Tibial artery (tissue), 4 donors: ENCODE measurements around the gene HDAC4.

Source experiments
- DNase-seq, 2 donors: peaks; one replicate each; pipeline ENCODE4 v3.0.0-alpha.2; 2019
- H3K27ac ChIP-seq, 2 donors: fragments of 200-600 bp; sonication (generic) in 1 of 2; 1 replicate in 1 of 2; 2 replicates in 1 of 2; pipeline ENCODE4 v1.5.1; 2018 to 2019; ENCODE audit warnings: mild to moderate bottlenecking in 1 of 2
- H3K27me3 ChIP-seq, 2 donors: fragments of 200-600 bp; sonication (generic) in 1 of 2; one replicate each; pipeline versions ENCODE4 v1.5.1 to v1.6.0; 2016 to 2019
- H3K36me3 ChIP-seq, 3 donors: fragments of 200-600 bp; sonication (generic) in 2 of 3; one replicate each; pipeline ENCODE4 v1.5.1; 2016 to 2019; ENCODE audit warnings: mild to moderate bottlenecking in 2 of 3
- H3K4me1 ChIP-seq, 4 donors: fragments of 200-600 bp; sonication (generic) in 2 of 4; 1 replicate in 3 of 4; 2 replicates in 1 of 4; pipeline ENCODE4 v1.5.1; 2016 to 2019
- H3K4me3 ChIP-seq, 2 donors: fragments of 200-600 bp; sonication (generic) in 1 of 2; 1 replicate in 1 of 2; 2 replicates in 1 of 2; pipeline ENCODE4 v1.5.1; 2018 to 2019; ENCODE audit warnings: mild to moderate bottlenecking in 2 of 2
- H3K9me3 ChIP-seq, 3 donors: fragments of 200-600 bp; sonication (generic) in 1 of 3; one replicate each; pipeline ENCODE4 v1.5.1; 2016 to 2019
- intact Hi-C: fragments of 100-400 bp; cut with DNase I; formaldehyde crosslinking; loops from one replicate; pipeline ENCODE4 v1.15.0; 2023; ENCODE audit warnings: low total_unique reads
- TF ChIP-seq, protein P1 (sequence below), 2 experiments: fragments of 200-600 bp in 1 of 2; fragments of 450-650 bp in 1 of 2; IDR thresholded peaks; one replicate each; pipeline ENCODE4 v1.5.1; 2017 to 2019; ENCODE audit warnings: antibody characterized with exemption in 2 of 2, mild to moderate bottlenecking in 1 of 2, moderate library complexity in 1 of 2

Gene HDAC4

DNA sequence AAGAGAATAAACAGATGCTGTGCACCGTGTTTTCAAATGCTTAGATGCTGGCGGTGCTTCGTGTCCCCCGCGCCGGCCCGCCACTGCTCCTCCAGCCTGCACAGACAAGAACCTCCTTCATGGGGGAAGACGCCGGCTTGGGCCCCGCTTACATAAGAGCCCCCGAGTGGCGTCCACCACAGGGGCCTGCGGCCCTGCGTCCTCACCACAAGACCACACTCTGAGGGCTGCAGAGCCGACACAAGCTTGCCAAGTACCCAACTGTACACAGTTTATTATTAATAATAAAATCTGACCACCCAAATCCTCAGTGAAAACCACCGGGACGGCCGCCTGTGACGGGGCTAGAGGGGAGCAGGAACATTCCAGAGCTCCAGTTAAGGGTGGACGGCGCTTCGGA, 232.2 kb downstream of the HDAC4 start:
- TF ChIP-seq, protein P1, sequence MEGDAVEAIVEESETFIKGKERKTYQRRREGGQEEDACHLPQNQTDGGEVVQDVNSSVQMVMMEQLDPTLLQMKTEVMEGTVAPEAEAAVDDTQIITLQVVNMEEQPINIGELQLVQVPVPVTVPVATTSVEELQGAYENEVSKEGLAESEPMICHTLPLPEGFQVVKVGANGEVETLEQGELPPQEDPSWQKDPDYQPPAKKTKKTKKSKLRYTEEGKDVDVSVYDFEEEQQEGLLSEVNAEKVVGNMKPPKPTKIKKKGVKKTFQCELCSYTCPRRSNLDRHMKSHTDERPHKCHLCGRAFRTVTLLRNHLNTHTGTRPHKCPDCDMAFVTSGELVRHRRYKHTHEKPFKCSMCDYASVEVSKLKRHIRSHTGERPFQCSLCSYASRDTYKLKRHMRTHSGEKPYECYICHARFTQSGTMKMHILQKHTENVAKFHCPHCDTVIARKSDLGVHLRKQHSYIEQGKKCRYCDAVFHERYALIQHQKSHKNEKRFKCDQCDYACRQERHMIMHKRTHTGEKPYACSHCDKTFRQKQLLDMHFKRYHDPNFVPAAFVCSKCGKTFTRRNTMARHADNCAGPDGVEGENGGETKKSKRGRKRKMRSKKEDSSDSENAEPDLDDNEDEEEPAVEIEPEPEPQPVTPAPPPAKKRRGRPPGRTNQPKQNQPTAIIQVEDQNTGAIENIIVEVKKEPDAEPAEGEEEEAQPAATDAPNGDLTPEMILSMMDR (IDR thresholded peaks at IDR 0.05) = no peak
- Histone ChIP-seq H3K9me3 (peaks cover 3 to 22% (median 18%) of the 10 kb centered on the region in 3 donors), H3K27me3 (no peaks in the 10 kb centered on the region), H3K4me3 (no peak overlapping the region), H3K36me3 (peaks cover 15 to 27% (median 22%) of the 10 kb centered on the region in 3 donors), H3K4me1 (no peaks in the 10 kb centered on the region), H3K27ac (no peak overlapping the region)
- peak; percentile 12 to 52 for DNase-seq
- intact Hi-C loops = no loop called here

DNA sequence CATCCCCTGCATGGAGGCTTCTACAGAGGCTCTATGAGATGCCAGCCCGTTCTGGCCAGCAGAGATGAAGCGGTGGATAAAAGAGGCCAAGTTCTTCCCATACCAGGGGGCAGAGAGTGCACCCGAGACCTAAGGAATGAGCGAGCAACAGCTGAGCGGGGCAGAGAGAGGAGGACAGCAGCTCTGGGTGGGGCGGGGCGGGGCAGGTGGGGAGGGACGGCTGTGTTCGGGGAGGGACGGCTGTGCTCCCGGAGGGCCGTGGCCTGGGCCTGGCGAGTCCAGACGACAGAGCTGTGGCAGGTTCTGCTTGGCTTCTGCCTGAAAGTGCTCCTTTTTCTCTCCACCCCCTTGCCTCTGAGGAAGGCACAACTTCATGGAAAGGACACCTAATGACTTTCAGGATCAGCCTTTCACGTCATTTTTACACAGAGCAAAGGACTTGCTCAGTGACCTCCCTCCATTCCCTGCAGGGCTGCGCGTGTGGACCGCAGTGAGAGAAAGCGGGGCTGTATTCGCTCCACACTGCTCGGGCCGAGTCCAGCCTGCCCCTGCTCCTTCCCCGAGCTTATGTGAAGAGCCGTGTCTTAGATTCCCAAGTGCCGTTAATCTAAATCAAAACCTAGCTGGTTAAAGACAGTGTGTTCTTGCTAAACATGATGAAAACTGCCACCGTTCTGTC, 232.9 kb downstream of the HDAC4 start:
- DNase-seq = peak; percentile 3 to 44
- no peak overlapping the region for H3K27ac ChIP-seq

DNA sequence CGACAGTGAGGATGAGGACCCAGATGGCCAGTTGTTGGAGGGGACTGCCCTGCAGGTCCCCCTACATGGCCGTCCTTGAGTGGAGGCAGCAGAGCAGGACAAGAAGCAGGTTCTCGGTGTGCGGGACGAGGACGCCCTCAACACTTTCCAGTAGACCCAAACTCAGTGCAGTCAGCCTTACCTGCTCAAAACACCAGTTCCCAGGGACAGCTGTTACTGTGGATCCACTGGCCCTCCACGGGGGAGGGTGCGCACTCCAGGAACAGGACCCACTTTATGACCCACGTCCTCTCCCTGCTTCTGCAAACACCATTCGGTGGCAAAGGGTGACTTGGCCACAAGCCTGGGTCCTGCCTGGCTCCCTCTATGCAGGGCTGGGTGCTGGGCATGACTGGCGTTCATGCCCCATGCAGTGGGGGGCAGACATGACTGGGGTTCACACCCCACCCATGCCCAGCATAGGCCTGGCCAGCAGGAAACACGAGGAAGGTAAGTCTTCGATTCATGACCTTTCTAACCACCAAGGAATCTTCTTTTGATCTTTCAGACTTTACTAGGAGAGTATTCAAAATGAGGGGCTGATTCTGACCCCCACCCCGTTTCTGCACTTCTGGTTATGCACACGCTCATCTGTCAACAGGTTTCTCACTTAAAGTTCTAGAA, 233.7 kb downstream of the HDAC4 start:
- no peaks in the 10 kb centered on the region for H3K4me1 ChIP-seq
- H3K27me3 ChIP-seq = no peaks in the 10 kb centered on the region
- no peak overlapping the region for H3K4me3 ChIP-seq
- peaks cover 3 to 18% (median 15%) of the 10 kb centered on the region in 3 donors for H3K9me3 ChIP-seq
- intact Hi-C loops = no loop called here
- peak; percentile 9 to 54 for DNase-seq
- H3K36me3 ChIP-seq = peaks cover 24 to 41% (median 36%) of the 10 kb centered on the region in 3 donors
- TF ChIP-seq, protein P1 (IDR thresholded peaks at IDR 0.05) = no peak
- no peak overlapping the region for H3K27ac ChIP-seq

More for the DNA sequence above, 232.9 kb downstream of the HDAC4 start:
- H3K9me3 ChIP-seq = peaks cover 3 to 22% (median 18%) of the 10 kb centered on the region in 3 donors
- H3K4me1 ChIP-seq = no peaks in the 10 kb centered on the region
- H3K36me3 ChIP-seq = peaks cover 21 to 34% (median 29%) of the 10 kb centered on the region in 3 donors
- H3K4me3 ChIP-seq = no peak overlapping the region
- intact Hi-C loops = no loop called here
- no peaks in the 10 kb centered on the region for H3K27me3 ChIP-seq
- TF ChIP-seq, protein P1 (IDR thresholded peaks at IDR 0.05) = no peak

DNA sequence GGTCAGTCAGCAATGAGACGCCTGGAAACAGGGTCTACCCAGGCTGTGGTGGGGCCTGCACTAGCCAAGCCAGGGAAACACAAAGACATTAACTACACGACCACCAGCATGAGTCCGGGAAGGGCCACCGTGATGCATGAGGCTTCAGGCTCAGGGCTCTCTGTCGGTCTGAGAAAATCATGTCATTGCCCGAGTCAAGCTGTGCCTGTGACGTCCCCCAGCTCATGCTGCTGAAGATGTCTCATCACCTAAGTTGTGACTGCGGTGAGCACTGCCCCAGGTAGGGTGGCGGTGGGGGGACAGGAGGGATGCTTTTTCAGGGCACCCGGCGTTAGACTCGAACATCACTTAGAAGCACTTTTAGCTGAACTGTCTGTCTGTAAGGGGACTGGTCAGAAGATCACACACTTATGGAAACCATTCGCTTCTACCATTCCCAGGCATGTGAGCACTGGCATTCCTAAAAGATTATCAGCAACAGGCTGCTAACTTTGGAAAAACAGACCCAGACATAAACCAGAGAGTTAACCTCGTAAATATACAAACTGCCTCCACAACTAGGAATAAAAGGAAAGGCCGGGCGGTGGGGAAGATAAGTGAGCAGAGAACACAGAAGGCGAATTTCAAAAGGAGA, 234.5 kb downstream of the HDAC4 start:
- Histone ChIP-seq H3K9me3 (peaks cover 3 to 12% (median 8%) of the 10 kb centered on the region in 3 donors), H3K27me3 (no peaks in the 10 kb centered on the region), H3K4me1 (no peaks in the 10 kb centered on the region), H3K27ac (no peak overlapping the region), H3K36me3 (peaks cover 23 to 44% (median 40%) of the 10 kb centered on the region in 3 donors), H3K4me3 (no peak overlapping the region)
- TF ChIP-seq, protein P1 (IDR thresholded peaks at IDR 0.05) = no peak
- intact Hi-C loops = no loop called here
- peak; percentile 13 to 48 for DNase-seq

DNA sequence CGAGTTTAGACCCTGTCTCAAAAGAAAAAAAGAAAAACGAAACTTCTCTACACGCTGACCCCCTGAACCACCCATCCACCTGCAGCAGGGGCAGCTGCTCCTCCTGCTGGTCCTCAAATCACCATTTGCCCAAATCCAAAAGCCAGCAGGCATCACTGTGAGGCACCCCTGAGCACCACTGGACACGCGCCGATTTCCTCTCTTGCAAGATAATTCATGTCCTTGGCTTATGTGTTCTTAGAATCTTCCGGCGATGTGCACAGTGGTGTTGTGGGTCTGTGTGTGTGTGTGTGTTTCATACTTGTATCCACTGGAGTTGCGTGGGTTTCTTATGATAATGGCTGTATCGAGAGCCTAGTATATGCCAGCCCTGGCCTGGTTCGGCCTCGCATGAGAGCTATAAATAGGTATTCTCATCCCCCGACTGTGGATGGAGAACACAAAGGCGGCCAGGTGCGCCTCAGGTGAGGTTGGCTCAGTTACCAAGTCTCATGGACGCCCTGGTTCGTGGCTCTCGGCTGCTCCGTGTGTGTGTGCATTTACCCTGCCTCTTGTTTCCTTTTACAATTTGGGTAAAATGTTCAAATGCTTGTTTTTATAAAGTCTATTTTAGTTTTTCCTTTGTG, 235.5 kb downstream of the HDAC4 start:
- Histone ChIP-seq H3K4me1 (no peaks in the 10 kb centered on the region), H3K27me3 (no peaks in the 10 kb centered on the region), H3K36me3 (peaks cover 25 to 52% (median 45%) of the 10 kb centered on the region in 3 donors), H3K4me3 (no peak overlapping the region), H3K27ac (no peak overlapping the region), H3K9me3 (peaks cover 0 to 2% (median 0%) of the 10 kb centered on the region in 3 donors)
- intact Hi-C loops = no loop called here
- TF ChIP-seq, protein P1 (IDR thresholded peaks at IDR 0.05) = no peak
- peak; percentile 12 to 50 for DNase-seq
